ENCODE data around the gene KIAA1328. TPM values are rescaled to one million over a fixed set of nuclear protein-coding genes. Genes with fewer than 3 reads are reported as not detected.

Gene KIAA1328
- total RNA-seq, 1 donor from 2014 or later: 7.9 TPM

GRCh38 chr18:37251679-37252078 lies 422.8 kb downstream of the KIAA1328 start:
- no peaks in the 10 kb centered on the region for H3K36me3 Mint-ChIP-seq (ENCODE audit: low read depth)
- intact Hi-C loops (cut with micrococcal nuclease): no loop called here
- H3K9me3 Mint-ChIP-seq: no peaks in the 10 kb centered on the region
- DNase-seq (ENCODE audit: low spot score): no peak
- H3K27ac Mint-ChIP-seq: no peak overlapping the region
- no peak overlapping the region for H3K4me3 Mint-ChIP-seq (ENCODE audit: low read depth)
- H3K4me1 Mint-ChIP-seq (ENCODE audit: low read depth): no peaks in the 10 kb centered on the region
- H3K27me3 Mint-ChIP-seq (ENCODE audit: low read depth): peaks cover 27% of the 10 kb centered on the region

- Mint-ChIP-seq H3K4me1 (ENCODE audit: low read depth) (no peaks in the 10 kb centered on the region), H3K9me3 (no peaks in the 10 kb centered on the region), H3K27me3 (ENCODE audit: low read depth) (peaks cover 27% of the 10 kb centered on the region), H3K27ac (no peak overlapping the region), H3K4me3 (ENCODE audit: low read depth) (no peak overlapping the region), H3K36me3 (ENCODE audit: low read depth) (no peaks in the 10 kb centered on the region)
- intact Hi-C loops (cut with micrococcal nuclease): no loop called here
- DNase-seq (ENCODE audit: low spot score): no peak
Measured at GRCh38 chr18:37252342-37252741, 423.4 kb downstream of the KIAA1328 start.

- Mint-ChIP-seq H3K4me3 (ENCODE audit: low read depth) (no peak overlapping the region), H3K9me3 (no peaks in the 10 kb centered on the region), H3K27me3 (ENCODE audit: low read depth) (peaks cover 29% of the 10 kb centered on the region), H3K27ac (no peak overlapping the region), H3K36me3 (ENCODE audit: low read depth) (no peaks in the 10 kb centered on the region), H3K4me1 (ENCODE audit: low read depth) (no peaks in the 10 kb centered on the region)
- intact Hi-C loops (cut with micrococcal nuclease): no loop called here
- DNase-seq (ENCODE audit: low spot score): no peak
Measured at GRCh38 chr18:37252854-37253393, 424.0 kb downstream of the KIAA1328 start.

- Mint-ChIP-seq H3K4me1 (ENCODE audit: low read depth) (no peaks in the 10 kb centered on the region), H3K9me3 (no peaks in the 10 kb centered on the region), H3K36me3 (ENCODE audit: low read depth) (no peaks in the 10 kb centered on the region), H3K4me3 (ENCODE audit: low read depth) (no peak overlapping the region), H3K27me3 (ENCODE audit: low read depth) (peaks cover 29% of the 10 kb centered on the region), H3K27ac (no peak overlapping the region)
- intact Hi-C loops (cut with micrococcal nuclease): no loop called here
- DNase-seq (ENCODE audit: low spot score): no peak
Measured at GRCh38 chr18:37253394-37254235, 424.7 kb downstream of the KIAA1328 start.

GRCh38 chr18:37254236-37254754 lies 425.4 kb downstream of the KIAA1328 start:
- intact Hi-C loops (cut with micrococcal nuclease): no loop called here
- no peaks in the 10 kb centered on the region for H3K36me3 Mint-ChIP-seq (ENCODE audit: low read depth)
- H3K4me1 Mint-ChIP-seq (ENCODE audit: low read depth): no peaks in the 10 kb centered on the region
- no peaks in the 10 kb centered on the region for H3K9me3 Mint-ChIP-seq
- peaks cover 29% of the 10 kb centered on the region for H3K27me3 Mint-ChIP-seq (ENCODE audit: low read depth)
- no peak for DNase-seq (ENCODE audit: low spot score)
- H3K4me3 Mint-ChIP-seq (ENCODE audit: low read depth): peak overlapping the region; percentile 22
- no peak overlapping the region for H3K27ac Mint-ChIP-seq

- Mint-ChIP-seq H3K4me3 (ENCODE audit: low read depth) (no peak overlapping the region), H3K27me3 (ENCODE audit: low read depth) (peaks cover 29% of the 10 kb centered on the region), H3K9me3 (no peaks in the 10 kb centered on the region), H3K4me1 (ENCODE audit: low read depth) (no peaks in the 10 kb centered on the region), H3K27ac (no peak overlapping the region), H3K36me3 (ENCODE audit: low read depth) (no peaks in the 10 kb centered on the region)
- intact Hi-C loops (cut with micrococcal nuclease): no loop called here
- DNase-seq (ENCODE audit: low spot score): no peak
Measured at GRCh38 chr18:37254973-37255372, 426.0 kb downstream of the KIAA1328 start.

- H3K27ac Mint-ChIP-seq: no peak overlapping the region
- H3K36me3 Mint-ChIP-seq (ENCODE audit: low read depth): no peaks in the 10 kb centered on the region
- no peak overlapping the region for H3K4me3 Mint-ChIP-seq (ENCODE audit: low read depth)
- H3K4me1 Mint-ChIP-seq (ENCODE audit: low read depth): no peaks in the 10 kb centered on the region
- H3K9me3 Mint-ChIP-seq: no peaks in the 10 kb centered on the region
- H3K27me3 Mint-ChIP-seq (ENCODE audit: low read depth): peaks cover 19% of the 10 kb centered on the region
- DNase-seq (ENCODE audit: low spot score): no peak
- intact Hi-C loops (cut with micrococcal nuclease): no loop called here
Measured at GRCh38 chr18:37258131-37258530, 429.2 kb downstream of the KIAA1328 start.

GRCh38 chr18:37258819-37259218 lies 429.9 kb downstream of the KIAA1328 start:
- H3K4me1 Mint-ChIP-seq (ENCODE audit: low read depth): no peaks in the 10 kb centered on the region
- no peak overlapping the region for H3K4me3 Mint-ChIP-seq (ENCODE audit: low read depth)
- no peaks in the 10 kb centered on the region for H3K9me3 Mint-ChIP-seq
- peaks cover 19% of the 10 kb centered on the region for H3K27me3 Mint-ChIP-seq (ENCODE audit: low read depth)
- no peaks in the 10 kb centered on the region for H3K36me3 Mint-ChIP-seq (ENCODE audit: low read depth)
- H3K27ac Mint-ChIP-seq: no peak overlapping the region
- no peak for DNase-seq (ENCODE audit: low spot score)
- intact Hi-C loops (cut with micrococcal nuclease): no loop called here

GRCh38 chr18:37259711-37260110 lies 430.8 kb downstream of the KIAA1328 start:
- Mint-ChIP-seq H3K9me3 (no peaks in the 10 kb centered on the region), H3K27ac (no peak overlapping the region), H3K4me3 (ENCODE audit: low read depth) (no peak overlapping the region), H3K36me3 (ENCODE audit: low read depth) (no peaks in the 10 kb centered on the region), H3K27me3 (ENCODE audit: low read depth) (peaks cover 16% of the 10 kb centered on the region), H3K4me1 (ENCODE audit: low read depth) (no peaks in the 10 kb centered on the region)
- DNase-seq (ENCODE audit: low spot score): no peak
- intact Hi-C loops (cut with micrococcal nuclease): no loop called here

GRCh38 chr18:37260367-37261093 lies 431.6 kb downstream of the KIAA1328 start:
- intact Hi-C loops (cut with micrococcal nuclease): no loop called here
- H3K4me3 Mint-ChIP-seq (ENCODE audit: low read depth): no peak overlapping the region
- no peak for DNase-seq (ENCODE audit: low spot score)
- H3K4me1 Mint-ChIP-seq (ENCODE audit: low read depth): no peaks in the 10 kb centered on the region
- H3K27ac Mint-ChIP-seq: no peak overlapping the region
- peaks cover 7% of the 10 kb centered on the region for H3K27me3 Mint-ChIP-seq (ENCODE audit: low read depth)
- H3K36me3 Mint-ChIP-seq (ENCODE audit: low read depth): no peaks in the 10 kb centered on the region
- H3K9me3 Mint-ChIP-seq: no peaks in the 10 kb centered on the region

- no peak for DNase-seq (ENCODE audit: low spot score)
- Mint-ChIP-seq H3K4me3 (ENCODE audit: low read depth) (no peak overlapping the region), H3K4me1 (ENCODE audit: low read depth) (no peaks in the 10 kb centered on the region), H3K9me3 (no peaks in the 10 kb centered on the region), H3K36me3 (ENCODE audit: low read depth) (no peaks in the 10 kb centered on the region), H3K27me3 (ENCODE audit: low read depth) (peaks cover 2% of the 10 kb centered on the region), H3K27ac (no peak overlapping the region)
- intact Hi-C loops (cut with micrococcal nuclease): no loop called here
Measured at GRCh38 chr18:37261246-37261840, 432.4 kb downstream of the KIAA1328 start.

- Mint-ChIP-seq H3K27ac (no peak overlapping the region), H3K36me3 (ENCODE audit: low read depth) (no peaks in the 10 kb centered on the region), H3K9me3 (no peaks in the 10 kb centered on the region), H3K4me3 (ENCODE audit: low read depth) (no peak overlapping the region), H3K4me1 (ENCODE audit: low read depth) (no peaks in the 10 kb centered on the region), H3K27me3 (ENCODE audit: low read depth) (peaks cover 2% of the 10 kb centered on the region)
- intact Hi-C loops (cut with micrococcal nuclease): no loop called here
- DNase-seq (ENCODE audit: low spot score): no peak
Measured at GRCh38 chr18:37261988-37262387, 433.1 kb downstream of the KIAA1328 start.
